ENCODE data around the gene CHD2. TPM values are rescaled to one million over a fixed set of nuclear protein-coding genes. Genes with fewer than 3 reads are reported as not detected.

Gene CHD2
- total RNA-seq, 1 experiment from 2014 or later: 63.3 TPM

DNA sequence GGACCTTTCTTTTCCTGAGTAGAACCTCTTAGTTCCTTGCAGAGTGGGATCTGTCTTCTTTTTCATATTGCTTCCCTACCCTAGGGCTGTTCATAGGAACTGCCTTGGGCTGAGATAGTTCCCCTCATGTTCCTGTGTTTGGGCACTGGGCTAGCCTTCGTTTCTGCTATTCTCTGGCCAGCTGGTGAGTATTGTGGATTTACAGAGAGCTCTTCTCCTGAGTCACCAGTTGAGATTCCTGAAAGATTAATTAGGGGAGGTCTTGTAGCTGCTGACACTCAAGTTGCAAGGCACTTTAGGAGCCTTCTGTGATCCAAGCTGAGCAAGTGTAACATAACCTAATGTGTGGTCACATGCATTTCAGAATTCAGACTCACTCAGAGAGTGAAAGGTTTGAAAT is 30.7 kb downstream of the CHD2 start:
- Histone ChIP-seq H3K18ac (ENCODE audit: insufficient read length, low read depth, low read length) (no peak overlapping the region), H3K27me3 (ENCODE audit: insufficient read depth, low read length) (no peaks in the 10 kb centered on the region; the same call in 1 of the 2 replicates), H3K79me2 (ENCODE audit: insufficient read depth, low read length) (no peaks in the 10 kb centered on the region), H3K4me1 (ENCODE audit: insufficient read depth, low read length) (no peaks in the 10 kb centered on the region), H4K8ac (replicated peaks; ENCODE audit: insufficient read length, low read depth, low read length) (no peak overlapping the region), H2BK15ac (ENCODE audit: low read depth, low read length) (no peak overlapping the region), H4K5ac (ENCODE audit: insufficient read length, low read depth, low read length) (no peak overlapping the region), H3K14ac (ENCODE audit: insufficient read depth, low read length) (no peak overlapping the region), H4K20me1 (ENCODE audit: control insufficient read depth, insufficient read depth, insufficient read length) (no peaks in the 10 kb centered on the region), H2BK12ac (ENCODE audit: insufficient read length, low read depth, low read length) (no peak overlapping the region), H3K23me2 (ENCODE audit: insufficient read length, low read depth, low read length, poor library complexity, severe bottlenecking) (no peaks in the 10 kb centered on the region), H3K4ac (ENCODE audit: low read depth, low read length) (no peak overlapping the region), H3K56ac (ENCODE audit: insufficient read length, low read depth, low read length) (no peak overlapping the region), H3K9me3 (ENCODE audit: control insufficient read depth, low read depth, low read length) (no peaks in the 10 kb centered on the region), H3T11ph (ENCODE audit: low read length) (no peak overlapping the region), H2BK120ac (ENCODE audit: low read depth, low read length, poor library complexity, severe bottlenecking) (no peak overlapping the region), H3K9ac (ENCODE audit: extremely low read depth, insufficient read length, low read length) (no peak overlapping the region), H4K91ac (ENCODE audit: insufficient read length, low read depth, low read length) (no peak overlapping the region), H2AFZ (ENCODE audit: low read length) (no peak overlapping the region), H3K27ac (ENCODE audit: insufficient read length, low read depth, low read length) (no peak overlapping the region), H3K23ac (ENCODE audit: insufficient read length, low read depth, low read length) (no peak overlapping the region), H2AK5ac (ENCODE audit: insufficient read length, low read length) (no peak overlapping the region), H2BK5ac (ENCODE audit: insufficient read length, low read length) (no peak overlapping the region), H3K4me2 (ENCODE audit: insufficient read depth, insufficient read length, low read length) (no peak overlapping the region), H3K79me1 (ENCODE audit: insufficient read depth, low read depth, low read length, poor library complexity, severe bottlenecking) (peaks cover 6% of the 10 kb centered on the region), H2BK20ac (ENCODE audit: low read depth, low read length, poor library complexity, severe bottlenecking) (no peak overlapping the region)
- H3K27ac Mint-ChIP-seq: peak overlapping the region; percentile 10 to 74 (median 34); a peak in 2 of 7 replicates
- H3K36me3 Mint-ChIP-seq (ENCODE audit: insufficient read depth in 1 of 3, low read depth in 3 of 3): peaks cover 57 to 95% (median 83%) of the 10 kb centered on the region in 3 experiments
- no peak for DNase-seq
- H3K4me3 Mint-ChIP-seq: no peak overlapping the region
- no peaks in the 10 kb centered on the region for H3K9me3 Mint-ChIP-seq
- TF ChIP-seq, protein P1, sequence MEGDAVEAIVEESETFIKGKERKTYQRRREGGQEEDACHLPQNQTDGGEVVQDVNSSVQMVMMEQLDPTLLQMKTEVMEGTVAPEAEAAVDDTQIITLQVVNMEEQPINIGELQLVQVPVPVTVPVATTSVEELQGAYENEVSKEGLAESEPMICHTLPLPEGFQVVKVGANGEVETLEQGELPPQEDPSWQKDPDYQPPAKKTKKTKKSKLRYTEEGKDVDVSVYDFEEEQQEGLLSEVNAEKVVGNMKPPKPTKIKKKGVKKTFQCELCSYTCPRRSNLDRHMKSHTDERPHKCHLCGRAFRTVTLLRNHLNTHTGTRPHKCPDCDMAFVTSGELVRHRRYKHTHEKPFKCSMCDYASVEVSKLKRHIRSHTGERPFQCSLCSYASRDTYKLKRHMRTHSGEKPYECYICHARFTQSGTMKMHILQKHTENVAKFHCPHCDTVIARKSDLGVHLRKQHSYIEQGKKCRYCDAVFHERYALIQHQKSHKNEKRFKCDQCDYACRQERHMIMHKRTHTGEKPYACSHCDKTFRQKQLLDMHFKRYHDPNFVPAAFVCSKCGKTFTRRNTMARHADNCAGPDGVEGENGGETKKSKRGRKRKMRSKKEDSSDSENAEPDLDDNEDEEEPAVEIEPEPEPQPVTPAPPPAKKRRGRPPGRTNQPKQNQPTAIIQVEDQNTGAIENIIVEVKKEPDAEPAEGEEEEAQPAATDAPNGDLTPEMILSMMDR (conservative IDR thresholded peaks at IDR 0.05): no peak
- no CpG with 5 or more reads among the region's 1 CpG for WGBS (ENCODE audit: extremely low coverage, insufficient read length, low lambda C conversion rate)
- H3K27me3 Mint-ChIP-seq (ENCODE audit: low read depth): no peaks in the 10 kb centered on the region
- H3K4me1 Mint-ChIP-seq: peaks cover under 1 to 6% of the 10 kb centered on the region in 2 experiments; a peak in 2 of 4 replicates

All from H9 (cell line).